ENCODE measurements around the gene SLC15A4. TPM values are rescaled to one million over a fixed set of nuclear protein-coding genes. Genes with fewer than 3 reads are reported as not detected.
A peak's percentile ranks its signal among the peaks of the same experiment; 100 is the strongest.

Gene SLC15A4
- total RNA-seq, 2 experiments from 2014 or later, result 53.3 to 87.3 TPM

- Histone ChIP-seq H3K79me2 (ENCODE audit: insufficient read depth, low read depth, low read length) (peaks cover 60% of the 10 kb centered on the region), H3K4me1 (ENCODE audit: insufficient read depth, low read length, poor library complexity, severe bottlenecking) (peaks cover 58% of the 10 kb centered on the region), H3K4me2 (ENCODE audit: low read length) (peak overlapping the region; percentile 5; the same call in 1 of the 2 replicates), H3K36me3 (ENCODE audit: insufficient read depth, low read length) (peaks cover 98% of the 10 kb centered on the region), H3K4me3 (ENCODE audit: low read depth, low read length, poor library complexity, severe bottlenecking) (no peak overlapping the region), H4K20me1 (ENCODE audit: insufficient read depth, low read length) (peaks cover 9% of the 10 kb centered on the region; the same call in 1 of the 2 replicates), H3K27ac (ENCODE audit: low read depth, low read length, poor library complexity, severe bottlenecking) (no peak overlapping the region), H3K9me3 (ENCODE audit: low read length) (no peaks in the 10 kb centered on the region), H2AFZ (ENCODE audit: low read length) (no peak overlapping the region), H3K9me2 (ENCODE audit: insufficient read depth, low read length) (no peaks in the 10 kb centered on the region)
- no peak for DNase-seq (ENCODE audit: low spot score)
- BruUV-seq (replicated peaks), result no TSS peak
- CTCF ChIA-PET (ENCODE audit: unreplicated experiment), result no interaction called here
- no peak for TF ChIP-seq EZH2phosphoT487 (IDR thresholded peaks at IDR 0.05; ENCODE audit: borderline replicate concordance, low read depth, low read length)
- no peak for TF ChIP-seq CTCF (conservative IDR thresholded peaks at IDR 0.05; ENCODE audit: low read length)
- intact Hi-C loops (cut with micrococcal nuclease; ENCODE audit: unreplicated experiment), result no loop called here
- POLR2A ChIA-PET, result interaction anchor here (1.0 kb wide), 1 partner anchor 22 kb away, joined by 5 read pairs; the partner anchor contains the start of gene SLC15A4
Measured at GRCh38 chr12:128801879-128802391, 21.8 kb downstream of the SLC15A4 start.

GRCh38 chr12:128800606-128801005, 23.2 kb downstream of the SLC15A4 start:
- ChIA-PET POLR2A (interaction anchor here (1.2 kb wide), 1 partner anchor 21 kb away, joined by 4 read pairs; no protein-coding TSS in a partner anchor), CTCF (ENCODE audit: unreplicated experiment) (no interaction called here)
- Histone ChIP-seq H3K9me3 (ENCODE audit: low read length) (no peaks in the 10 kb centered on the region), H3K4me1 (ENCODE audit: insufficient read depth, low read length, poor library complexity, severe bottlenecking) (peaks cover 67% of the 10 kb centered on the region), H2AFZ (ENCODE audit: low read length) (no peak overlapping the region), H3K79me2 (ENCODE audit: insufficient read depth, low read depth, low read length) (peaks cover 53% of the 10 kb centered on the region), H3K4me2 (ENCODE audit: low read length) (no peak overlapping the region), H3K27ac (ENCODE audit: low read depth, low read length, poor library complexity, severe bottlenecking) (no peak overlapping the region), H3K9me2 (ENCODE audit: insufficient read depth, low read length) (no peaks in the 10 kb centered on the region), H3K4me3 (ENCODE audit: low read depth, low read length, poor library complexity, severe bottlenecking) (no peak overlapping the region), H3K36me3 (ENCODE audit: insufficient read depth, low read length) (peaks cover 90% of the 10 kb centered on the region), H4K20me1 (ENCODE audit: insufficient read depth, low read length) (peaks cover 9% of the 10 kb centered on the region; the same call in 1 of the 2 replicates)
- TF ChIP-seq EZH2phosphoT487 (IDR thresholded peaks at IDR 0.05; ENCODE audit: borderline replicate concordance, low read depth, low read length), result no peak
- TF ChIP-seq CTCF (conservative IDR thresholded peaks at IDR 0.05; ENCODE audit: low read length), result no peak
- intact Hi-C loops (cut with micrococcal nuclease; ENCODE audit: unreplicated experiment), result no loop called here
- DNase-seq (ENCODE audit: low spot score), result no peak
- BruUV-seq (replicated peaks), result no TSS peak
